ENCODE data around the gene SLC22A23.

The SLC22A23 gene

DNA sequence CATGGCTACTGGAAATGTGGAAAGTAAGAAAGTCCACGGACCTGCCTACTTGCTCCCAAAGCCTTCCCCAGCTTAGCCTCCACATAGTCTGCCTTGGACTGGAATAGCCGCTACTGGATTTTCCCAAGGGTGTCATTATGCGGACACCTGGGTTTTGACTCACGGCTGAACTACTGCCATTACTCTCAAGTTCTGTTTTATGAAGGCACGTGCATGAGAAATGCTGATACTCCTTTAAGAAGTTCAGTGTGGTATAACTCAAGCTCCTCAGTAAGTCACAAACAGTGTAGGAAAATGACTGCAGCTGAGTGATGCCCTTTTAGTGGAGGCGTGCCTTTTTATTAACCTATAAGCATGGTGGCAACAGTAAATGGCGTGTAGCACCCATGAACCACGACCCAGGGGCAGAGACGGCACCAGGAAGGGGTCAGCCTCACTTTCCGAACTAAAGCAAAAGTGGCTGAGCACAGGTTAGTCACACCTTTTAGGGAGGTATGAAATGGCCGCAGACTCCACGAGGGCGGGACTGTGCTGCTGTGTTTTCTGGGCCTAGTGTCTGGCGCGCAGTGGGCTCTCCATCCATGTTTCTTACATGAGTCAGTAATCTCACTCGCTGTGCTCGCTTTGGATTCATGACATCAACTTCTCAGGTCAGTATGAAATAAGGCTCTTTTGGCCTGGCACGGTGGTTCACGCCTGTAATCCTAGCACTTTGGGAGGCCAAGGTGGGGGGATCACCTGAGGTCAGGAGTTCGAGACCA lies 174.2 kb downstream of the SLC22A23 start:
- no peaks in the 10 kb centered on the region for H3K9me3 ChIP-seq (ENCODE audit: control insufficient read depth, insufficient read depth, low read length)
- H3K9me2 ChIP-seq (replicated peaks; ENCODE audit: control insufficient read depth, low read length) = no peaks in the 10 kb centered on the region
- no peaks in the 10 kb centered on the region for H3K36me3 ChIP-seq (ENCODE audit: control insufficient read depth, low read length)
- TF ChIP-seq, protein P1, sequence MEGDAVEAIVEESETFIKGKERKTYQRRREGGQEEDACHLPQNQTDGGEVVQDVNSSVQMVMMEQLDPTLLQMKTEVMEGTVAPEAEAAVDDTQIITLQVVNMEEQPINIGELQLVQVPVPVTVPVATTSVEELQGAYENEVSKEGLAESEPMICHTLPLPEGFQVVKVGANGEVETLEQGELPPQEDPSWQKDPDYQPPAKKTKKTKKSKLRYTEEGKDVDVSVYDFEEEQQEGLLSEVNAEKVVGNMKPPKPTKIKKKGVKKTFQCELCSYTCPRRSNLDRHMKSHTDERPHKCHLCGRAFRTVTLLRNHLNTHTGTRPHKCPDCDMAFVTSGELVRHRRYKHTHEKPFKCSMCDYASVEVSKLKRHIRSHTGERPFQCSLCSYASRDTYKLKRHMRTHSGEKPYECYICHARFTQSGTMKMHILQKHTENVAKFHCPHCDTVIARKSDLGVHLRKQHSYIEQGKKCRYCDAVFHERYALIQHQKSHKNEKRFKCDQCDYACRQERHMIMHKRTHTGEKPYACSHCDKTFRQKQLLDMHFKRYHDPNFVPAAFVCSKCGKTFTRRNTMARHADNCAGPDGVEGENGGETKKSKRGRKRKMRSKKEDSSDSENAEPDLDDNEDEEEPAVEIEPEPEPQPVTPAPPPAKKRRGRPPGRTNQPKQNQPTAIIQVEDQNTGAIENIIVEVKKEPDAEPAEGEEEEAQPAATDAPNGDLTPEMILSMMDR (IDR thresholded peaks at IDR 0.05; ENCODE audit: low read depth, low read length, poor library complexity, severe bottlenecking) = no peak
- TF ChIP-seq EZH2phosphoT487 (IDR thresholded peaks at IDR 0.05; ENCODE audit: borderline replicate concordance, low read length) = no peak
- 0 out of 2 replicates have a peak, but pooled peaks cover 4% of the 10 kb centered on the region for H4K20me1 ChIP-seq (ENCODE audit: control insufficient read depth, insufficient read depth, low read depth, low read length)
- H3K27ac ChIP-seq (ENCODE audit: low read depth, low read length) = no peak overlapping the region
- H3K4me1 ChIP-seq (ENCODE audit: control insufficient read depth, low read length) = no peaks in the 10 kb centered on the region
- H3F3A ChIP-seq (ENCODE audit: control insufficient read depth, insufficient read depth) = 0 out of 2 replicates have a peak, but pooled peaks cover 3% of the 10 kb centered on the region
- no peak overlapping the region for H3K4me3 ChIP-seq (ENCODE audit: low read length)
- H3K27me3 ChIP-seq (ENCODE audit: control insufficient read depth, low read length) = no peaks in the 10 kb centered on the region
- H3K4me2 ChIP-seq (ENCODE audit: low read length) = no peak overlapping the region
- no peaks in the 10 kb centered on the region for H3K79me2 ChIP-seq (ENCODE audit: control insufficient read depth, low read length)

DNA sequence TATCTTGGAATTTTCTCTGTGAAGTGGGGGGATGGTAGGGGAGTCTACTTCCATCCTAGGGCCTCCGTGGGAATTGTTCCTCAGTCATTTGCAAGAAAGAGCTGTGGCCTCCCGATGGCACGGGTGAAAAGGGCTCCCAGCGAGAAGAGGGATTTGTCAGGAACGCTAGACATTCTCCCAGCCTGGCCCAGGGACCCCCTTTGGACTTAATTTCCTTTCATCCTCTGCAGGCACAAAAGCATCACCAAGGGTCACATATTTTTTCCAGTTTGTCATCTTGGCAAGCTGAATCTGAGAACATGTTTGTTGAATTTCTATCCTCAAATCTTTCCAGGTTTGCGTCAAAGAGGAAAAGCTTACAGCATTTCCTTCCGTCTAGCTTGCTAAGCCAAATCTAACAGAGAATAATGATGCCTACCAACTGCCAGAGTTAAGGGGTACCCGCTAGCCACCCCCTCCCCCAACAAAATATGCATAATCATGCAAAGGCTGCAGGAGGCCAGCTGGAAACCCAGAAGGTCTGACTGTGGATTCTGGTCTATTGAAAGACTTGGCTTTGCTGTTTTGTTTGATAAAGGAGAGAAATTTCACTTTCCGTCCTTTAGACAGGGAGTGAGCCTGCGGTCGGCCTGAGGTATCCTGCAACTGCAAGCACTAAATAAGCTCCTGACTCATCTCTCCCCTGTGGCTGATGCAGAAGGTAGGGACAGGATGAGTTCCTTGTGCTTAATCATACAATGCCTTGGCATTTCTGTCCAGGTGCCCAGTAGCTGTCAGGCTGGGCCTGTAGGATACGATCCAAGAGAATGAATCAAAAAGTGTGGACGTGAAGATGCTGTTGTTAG lies 175.0 kb downstream of the SLC22A23 start:
- H3K4me1 ChIP-seq (ENCODE audit: control insufficient read depth, low read length) = no peaks in the 10 kb centered on the region
- H4K20me1 ChIP-seq (ENCODE audit: control insufficient read depth, insufficient read depth, low read depth, low read length) = 0 out of 2 replicates have a peak, but pooled peaks cover 4% of the 10 kb centered on the region
- TF ChIP-seq, protein P1 (IDR thresholded peaks at IDR 0.05; ENCODE audit: low read depth, low read length, poor library complexity, severe bottlenecking) = no peak
- TF ChIP-seq EZH2phosphoT487 (IDR thresholded peaks at IDR 0.05; ENCODE audit: borderline replicate concordance, low read length) = no peak
- no peak overlapping the region for H3K4me3 ChIP-seq (ENCODE audit: low read length)
- no peaks in the 10 kb centered on the region for H3K27me3 ChIP-seq (ENCODE audit: control insufficient read depth, low read length)
- no peaks in the 10 kb centered on the region for H3K9me3 ChIP-seq (ENCODE audit: control insufficient read depth, insufficient read depth, low read length)
- H3F3A ChIP-seq (ENCODE audit: control insufficient read depth, insufficient read depth) = 0 out of 2 replicates have a peak, but pooled peaks cover 3% of the 10 kb centered on the region
- H3K4me2 ChIP-seq (ENCODE audit: low read length) = no peak overlapping the region
- no peak overlapping the region for H3K27ac ChIP-seq (ENCODE audit: low read depth, low read length)
- H3K79me2 ChIP-seq (ENCODE audit: control insufficient read depth, low read length) = no peaks in the 10 kb centered on the region
- no peaks in the 10 kb centered on the region for H3K36me3 ChIP-seq (ENCODE audit: control insufficient read depth, low read length)
- no peaks in the 10 kb centered on the region for H3K9me2 ChIP-seq (replicated peaks; ENCODE audit: control insufficient read depth, low read length)

DNA sequence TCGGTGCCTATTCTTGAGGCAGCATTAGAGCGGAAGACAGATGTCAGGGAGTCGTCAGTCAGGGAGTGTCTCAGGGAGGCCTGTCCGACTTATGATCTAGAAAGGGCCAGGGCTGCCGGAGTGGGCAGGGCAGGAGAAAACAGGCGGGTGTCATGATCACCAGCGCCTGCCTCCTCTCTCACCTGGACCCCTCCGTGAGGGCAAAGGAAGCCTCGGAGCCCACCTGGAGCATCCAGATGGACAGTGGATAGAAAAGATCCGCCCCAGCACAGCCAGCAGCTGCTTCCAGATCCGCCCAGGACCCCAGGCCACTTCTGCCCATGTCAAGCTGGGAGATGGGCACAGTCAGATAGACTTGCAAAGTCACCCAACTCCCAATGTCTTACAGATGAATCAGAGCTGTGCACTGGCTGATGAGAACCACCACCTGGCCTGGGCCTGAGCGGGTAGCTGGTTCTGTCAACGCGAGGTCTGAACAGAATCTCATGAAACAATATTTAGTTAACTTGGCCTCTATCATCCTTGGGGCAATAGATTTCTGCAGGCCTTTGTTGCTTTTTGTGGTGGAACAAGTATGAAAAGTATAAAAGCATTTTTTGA lies 175.9 kb downstream of the SLC22A23 start:
- TF ChIP-seq, protein P1 (IDR thresholded peaks at IDR 0.05; ENCODE audit: low read depth, low read length, poor library complexity, severe bottlenecking) = no peak
- no peak for TF ChIP-seq EZH2phosphoT487 (IDR thresholded peaks at IDR 0.05; ENCODE audit: borderline replicate concordance, low read length)
- Histone ChIP-seq H3K79me2 (ENCODE audit: control insufficient read depth, low read length) (no peaks in the 10 kb centered on the region), H4K20me1 (ENCODE audit: control insufficient read depth, insufficient read depth, low read depth, low read length) (0 out of 2 replicates have a peak, but pooled peaks cover 4% of the 10 kb centered on the region), H3K27me3 (ENCODE audit: control insufficient read depth, low read length) (no peaks in the 10 kb centered on the region), H3K27ac (ENCODE audit: low read depth, low read length) (no peak overlapping the region), H3K9me3 (ENCODE audit: control insufficient read depth, insufficient read depth, low read length) (no peaks in the 10 kb centered on the region), H3K36me3 (ENCODE audit: control insufficient read depth, low read length) (no peaks in the 10 kb centered on the region), H3K4me1 (ENCODE audit: control insufficient read depth, low read length) (no peaks in the 10 kb centered on the region), H3K9me2 (replicated peaks; ENCODE audit: control insufficient read depth, low read length) (no peaks in the 10 kb centered on the region), H3K4me3 (ENCODE audit: low read length) (no peak overlapping the region), H3F3A (ENCODE audit: control insufficient read depth, insufficient read depth) (0 out of 2 replicates have a peak, but pooled peaks cover 3% of the 10 kb centered on the region), H3K4me2 (ENCODE audit: low read length) (no peak overlapping the region)

Data from DOHH2 (cell line).